Bronchial epithelial cell (primary cell): ENCODE results near the gene KATNIP. TPM values are rescaled to one million over a fixed set of nuclear protein-coding genes. Genes with fewer than 3 reads are reported as not detected.

Experiments used
- DNase-seq: peaks from one replicate; pipeline ENCODE4 v3.0.0-alpha.2; 2010; ENCODE audit warnings: low read depth
- FAIRE-seq: peaks from 2 replicates; lab custom pipeline; 2011; peaks lifted over from hg19 to GRCh38; lab: Jason Lieb, UNC
- H3K27me3 ChIP-seq: 2 replicates; pipeline ENCODE4 v1.5.1; 2011; ENCODE audit warnings: low read length; ENCODE audit not compliant: control insufficient read depth, insufficient read depth
- H3K36me3 ChIP-seq: 2 replicates; pipeline ENCODE4 v1.5.1; 2011; ENCODE audit warnings: low read length; ENCODE audit not compliant: control insufficient read depth, insufficient read depth
- H3K4me3 ChIP-seq: 2 replicates; pipeline ENCODE4 v1.5.1; 2011; ENCODE audit warnings: mild to moderate bottlenecking, low read depth, low read length, control low read depth
- CTCF ChIP-seq: IDR thresholded peaks from 2 replicates; pipeline ENCODE4 v1.5.1; 2011; ENCODE audit warnings: mild to moderate bottlenecking, moderate library complexity, low read length, control low read depth, inconsistent platforms; ENCODE audit not compliant: insufficient read depth, severe bottlenecking
- total RNA-seq: library from RNA; depleted of rRNA; stranded (reverse); fragments of >200 nt; gene quantifications from 2 replicates; pipeline ENCODE4 v1.2.1, GENCODE V29; 2014

The KATNIP gene
- total RNA-seq, 1 donor from 2014 or later: 14.7 TPM

DNA sequence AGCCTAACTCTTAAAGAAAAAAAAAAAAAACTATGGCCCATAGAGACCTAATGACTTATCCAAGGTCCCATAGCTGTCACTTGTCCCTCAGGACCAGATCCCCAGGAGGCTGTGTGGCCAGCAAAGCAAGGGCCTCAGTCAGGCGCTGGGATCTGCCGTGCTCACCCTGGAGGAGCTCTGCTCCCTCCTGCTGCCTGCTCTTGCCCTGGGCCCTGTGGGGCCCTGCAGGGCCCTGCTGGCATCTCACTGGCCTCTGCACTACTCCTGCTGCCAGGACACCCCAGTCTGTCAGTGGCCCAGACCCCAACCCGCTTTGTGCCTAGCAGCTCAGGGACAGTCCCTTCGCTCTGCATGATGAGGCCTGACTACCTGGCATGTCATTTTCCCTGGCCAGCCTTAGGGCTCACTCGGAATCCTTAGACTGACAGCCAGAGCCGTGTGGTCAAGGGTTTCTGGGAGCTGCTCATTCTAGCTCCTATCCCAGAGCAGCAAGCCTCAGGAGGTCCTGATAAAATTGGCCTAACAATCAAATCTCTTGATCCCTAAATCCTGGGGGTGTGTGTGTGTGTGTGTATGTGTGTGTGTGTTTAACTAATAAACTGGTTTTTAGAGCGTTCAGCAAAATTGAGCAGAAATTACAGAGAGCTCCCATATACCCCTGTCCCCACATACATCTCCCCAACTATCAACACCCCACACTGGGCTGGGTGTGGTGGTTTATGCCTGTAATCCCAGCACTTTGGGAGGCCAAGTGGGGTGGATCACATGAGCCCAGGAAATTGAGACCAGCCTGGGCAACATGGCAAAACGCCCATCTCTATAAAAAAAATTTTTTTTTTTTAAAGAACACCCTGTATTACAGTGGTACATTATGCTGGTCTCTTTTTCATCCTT, 21.7 kb downstream of the KATNIP start:
- FAIRE-seq: no peak
- H3K36me3 ChIP-seq: peaks cover 2% of the 10 kb centered on the region
- TF ChIP-seq CTCF: no peak
- H3K27me3 ChIP-seq: no peaks in the 10 kb centered on the region
- no peak overlapping the region for H3K4me3 ChIP-seq
- DNase-seq: no peak

DNA sequence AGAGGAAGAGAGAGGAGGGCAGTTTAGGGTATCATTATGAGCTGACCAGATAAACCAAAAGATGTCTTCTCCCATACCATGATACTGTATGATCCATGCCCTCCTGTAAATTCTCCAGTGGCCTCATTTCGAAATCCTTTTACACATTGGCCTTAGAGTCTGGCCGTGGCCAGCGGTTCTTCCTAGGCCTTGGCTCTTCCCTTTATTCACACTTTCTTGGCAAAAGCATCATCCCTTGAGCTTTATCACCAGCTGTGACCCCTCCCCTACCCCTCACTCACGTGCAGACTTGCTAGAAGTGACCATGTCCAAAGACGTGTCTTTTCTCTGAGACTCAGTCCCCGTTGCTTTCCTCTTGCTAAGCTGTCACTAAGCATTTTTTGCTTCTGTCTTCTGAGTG, 22.8 kb downstream of the KATNIP start:
- no peak for FAIRE-seq
- Histone ChIP-seq H3K27me3 (no peaks in the 10 kb centered on the region), H3K4me3 (no peak overlapping the region), H3K36me3 (peaks cover 2% of the 10 kb centered on the region)
- TF ChIP-seq CTCF: no peak
- DNase-seq: no peak

- H3K36me3 ChIP-seq: peaks cover 2% of the 10 kb centered on the region
- FAIRE-seq (no peak), DNase-seq (no peak)
- H3K4me3 ChIP-seq: no peak overlapping the region
- H3K27me3 ChIP-seq: no peaks in the 10 kb centered on the region
- TF ChIP-seq CTCF: no peak
Observed at GRCh38 chr16:27576729-27577128, 26.8 kb downstream of the KATNIP start.

- peaks cover 3% of the 10 kb centered on the region for H3K36me3 ChIP-seq
- H3K27me3 ChIP-seq: no peaks in the 10 kb centered on the region
- FAIRE-seq (peak; percentile 83), DNase-seq (peak; percentile 84)
- no peak for TF ChIP-seq CTCF
- no peak overlapping the region for H3K4me3 ChIP-seq
Observed at GRCh38 chr16:27579087-27579980, 29.4 kb downstream of the KATNIP start.

- FAIRE-seq: no peak
- Histone ChIP-seq H3K27me3 (no peaks in the 10 kb centered on the region), H3K36me3 (peaks cover 1% of the 10 kb centered on the region), H3K4me3 (no peak overlapping the region)
- no peak for TF ChIP-seq CTCF
- no peak for DNase-seq
Observed at GRCh38 chr16:27582883-27583282, 32.9 kb downstream of the KATNIP start.
